ENCODE measurements around the gene TENT4A.

TENT4A gene

DNA sequence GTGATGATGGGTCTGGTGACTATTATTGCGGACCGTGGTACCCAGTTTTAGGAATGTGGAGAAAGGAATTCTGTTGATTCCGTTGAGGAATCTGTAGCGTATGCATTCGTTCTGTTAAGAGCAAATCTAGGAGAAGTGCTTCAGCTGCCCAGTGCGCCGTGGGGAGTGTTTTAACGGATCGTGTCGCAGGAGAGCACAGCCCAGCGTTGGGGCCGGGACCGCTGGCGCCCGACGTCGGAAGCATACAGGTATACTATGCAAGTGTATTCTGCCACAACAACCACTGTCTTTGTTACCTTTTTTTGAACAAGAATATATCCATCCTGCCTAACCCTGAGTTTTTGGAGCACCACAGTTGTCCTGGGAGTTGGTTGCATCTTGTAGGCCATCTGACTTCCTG is 42.7 kb downstream of the TENT4A start:
- no peak for DNase-seq (ENCODE audit: extremely low read depth, low read depth)
- TF ChIP-seq, protein P1, sequence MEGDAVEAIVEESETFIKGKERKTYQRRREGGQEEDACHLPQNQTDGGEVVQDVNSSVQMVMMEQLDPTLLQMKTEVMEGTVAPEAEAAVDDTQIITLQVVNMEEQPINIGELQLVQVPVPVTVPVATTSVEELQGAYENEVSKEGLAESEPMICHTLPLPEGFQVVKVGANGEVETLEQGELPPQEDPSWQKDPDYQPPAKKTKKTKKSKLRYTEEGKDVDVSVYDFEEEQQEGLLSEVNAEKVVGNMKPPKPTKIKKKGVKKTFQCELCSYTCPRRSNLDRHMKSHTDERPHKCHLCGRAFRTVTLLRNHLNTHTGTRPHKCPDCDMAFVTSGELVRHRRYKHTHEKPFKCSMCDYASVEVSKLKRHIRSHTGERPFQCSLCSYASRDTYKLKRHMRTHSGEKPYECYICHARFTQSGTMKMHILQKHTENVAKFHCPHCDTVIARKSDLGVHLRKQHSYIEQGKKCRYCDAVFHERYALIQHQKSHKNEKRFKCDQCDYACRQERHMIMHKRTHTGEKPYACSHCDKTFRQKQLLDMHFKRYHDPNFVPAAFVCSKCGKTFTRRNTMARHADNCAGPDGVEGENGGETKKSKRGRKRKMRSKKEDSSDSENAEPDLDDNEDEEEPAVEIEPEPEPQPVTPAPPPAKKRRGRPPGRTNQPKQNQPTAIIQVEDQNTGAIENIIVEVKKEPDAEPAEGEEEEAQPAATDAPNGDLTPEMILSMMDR (IDR thresholded peaks at IDR 0.05; ENCODE audit: low read depth, low read length): no peak

DNA sequence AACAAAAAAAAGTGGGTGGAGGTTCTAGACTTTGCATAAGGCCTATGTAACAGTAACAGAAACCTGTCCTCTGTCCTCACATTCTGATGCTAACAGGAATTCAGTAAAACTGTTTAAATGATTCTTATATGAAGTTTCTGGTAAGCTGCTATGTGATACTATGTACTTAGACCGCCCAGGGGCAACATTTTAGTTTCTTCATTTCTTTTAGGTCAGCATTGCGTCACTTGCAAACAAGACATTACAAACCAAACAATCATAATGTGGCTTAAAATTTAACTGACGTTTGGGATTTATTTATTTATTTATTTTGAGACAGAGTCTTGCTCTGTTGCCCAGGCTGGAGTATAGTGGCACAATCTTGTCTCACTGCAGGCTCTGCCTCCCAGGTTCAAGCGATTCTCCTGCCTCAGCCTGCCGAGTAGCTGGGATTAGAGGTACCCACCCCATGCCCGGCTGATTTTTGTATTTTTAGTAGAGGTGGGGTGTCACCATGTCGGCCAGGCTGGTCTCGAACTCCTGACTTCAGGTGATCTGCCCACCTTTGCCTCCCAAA is 44.3 kb downstream of the TENT4A start:
- no peak for DNase-seq (ENCODE audit: extremely low read depth, low read depth)
- TF ChIP-seq, protein P1 (IDR thresholded peaks at IDR 0.05; ENCODE audit: low read depth, low read length): no peak

GRCh38 chr5:6758236-6758635 is 45.0 kb downstream of the TENT4A start:
- no peak for DNase-seq (ENCODE audit: extremely low read depth, low read depth)
- TF ChIP-seq, protein P1 (IDR thresholded peaks at IDR 0.05; ENCODE audit: low read depth, low read length): no peak

- no peak for DNase-seq (ENCODE audit: extremely low read depth, low read depth)
- TF ChIP-seq, protein P1 (IDR thresholded peaks at IDR 0.05; ENCODE audit: low read depth, low read length): no peak
Measured at GRCh38 chr5:6758706-6759105, 45.5 kb downstream of the TENT4A start.

GRCh38 chr5:6759401-6759800 is 46.2 kb downstream of the TENT4A start:
- no peak for DNase-seq (ENCODE audit: extremely low read depth, low read depth)
- TF ChIP-seq, protein P1 (IDR thresholded peaks at IDR 0.05; ENCODE audit: low read depth, low read length): no peak

GRCh38 chr5:6759983-6760382 is 46.8 kb downstream of the TENT4A start:
- no peak for DNase-seq (ENCODE audit: extremely low read depth, low read depth)
- TF ChIP-seq, protein P1 (IDR thresholded peaks at IDR 0.05; ENCODE audit: low read depth, low read length): no peak

GRCh38 chr5:6760686-6761085 is 47.5 kb downstream of the TENT4A start:
- no peak for DNase-seq (ENCODE audit: extremely low read depth, low read depth)
- TF ChIP-seq, protein P1 (IDR thresholded peaks at IDR 0.05; ENCODE audit: low read depth, low read length): no peak

All from AG09319 (cell line).